Stomach (tissue), 4 donors: ENCODE measurements around the gene SCGB2A2.

Experiments
- CTCF ChIP-seq, 7 experiments: fragments of 450-650 bp in 4 of 7; fragments of 200-600 bp in 3 of 7; sonication (generic) in 3 of 7; IDR thresholded peaks; one replicate each; pipeline ENCODE4 v1.5.1; 2016 to 2019; ENCODE audit warnings: antibody characterized with exemption in 7 of 7, control low read depth in 2 of 7, mild to moderate bottlenecking in 1 of 7
- EP300 ChIP-seq: sonication (generic); formaldehyde crosslinking; IDR thresholded peaks from one replicate; pipeline ENCODE4 v1.6.1; 2017; ENCODE audit warnings: antibody characterized with exemption
- POLR2A ChIP-seq, 4 donors: fragments of 450-650 bp; IDR thresholded peaks; one replicate each; pipeline ENCODE4 v1.6.1; 2016; ENCODE audit warnings: antibody characterized with exemption in 4 of 4, control low read depth in 2 of 4, mild to moderate bottlenecking in 1 of 4, moderate library complexity in 1 of 4

- no peak for TF ChIP-seq CTCF (IDR thresholded peaks at IDR 0.05)
- no peak for TF ChIP-seq POLR2A (IDR thresholded peaks at IDR 0.05)
- TF ChIP-seq EP300: no peak
Observed at GRCh38 chr11:62306227-62306626, 36.3 kb downstream of the SCGB2A2 start.
